Thymus (tissue), 11 donors: ENCODE measurements around the gene CNGB1. TPM values are rescaled to one million over a fixed set of nuclear protein-coding genes. Genes with fewer than 3 reads are reported as not detected.
"Not testable (repeated sequence)": the region's sequence is repeated elsewhere in the genome, so short reads cannot be mapped to it uniquely, and the experiment has no call there.

Source experiments
- DNase-seq, 9 donors: peaks; one replicate each; pipeline ENCODE4 v3.0.0-alpha.2; 2013; ENCODE audit warnings: low spot score in 9 of 9, low read depth in 6 of 9, missing footprints in 1 of 9
- H3K27ac ChIP-seq, 2 donors: one replicate each; pipeline ENCODE4 v1.5.1; 2013; ENCODE audit warnings: control low read depth in 1 of 2, low read depth in 1 of 2, low read length in 1 of 2, mild to moderate bottlenecking in 1 of 2, moderate library complexity in 1 of 2
- H3K27me3 ChIP-seq, 2 donors: one replicate each; pipeline ENCODE4 v1.5.1; 2013; ENCODE audit warnings: low read length in 1 of 2; ENCODE audit not compliant: control insufficient read depth in 2 of 2, insufficient read depth in 1 of 2
- H3K36me3 ChIP-seq, 2 donors: one replicate each; pipeline ENCODE4 v1.5.1; 2013; ENCODE audit warnings: low read length in 1 of 2, mild to moderate bottlenecking in 1 of 2, moderate library complexity in 1 of 2; ENCODE audit not compliant: control insufficient read depth in 2 of 2, insufficient read depth in 2 of 2
- H3K4me1 ChIP-seq, 2 donors: one replicate each; pipeline ENCODE4 v1.5.1; 2013; ENCODE audit warnings: low read length in 2 of 2; ENCODE audit not compliant: control insufficient read depth in 2 of 2, insufficient read depth in 2 of 2
- H3K4me3 ChIP-seq, 2 donors: one replicate each; pipeline ENCODE4 v1.5.1; 2013; ENCODE audit warnings: low read length in 2 of 2, control low read depth in 1 of 2, mild to moderate bottlenecking in 1 of 2
- H3K9me3 ChIP-seq, 2 donors: one replicate each; pipeline ENCODE4 v1.5.1; 2013; ENCODE audit warnings: low read length in 1 of 2, mild to moderate bottlenecking in 1 of 2; ENCODE audit not compliant: control insufficient read depth in 2 of 2, insufficient read depth in 1 of 2
- WGBS: extraction: QIAGEN DNeasy Blood & Tissue Kit; methylation state at CpG from one replicate; pipeline ENCODE4 v1.1.7; 2013; 5-methylcytosine and 5-hydroxymethylcytosine counted together
- polyA plus RNA-seq: library from polyadenylated mRNA; stranded (reverse); fragments of 200-250 nt; gene quantifications from one replicate; pipeline ENCODE4 v1.2.3, GENCODE V29; 2013
- total RNA-seq: library from RNA; stranded (reverse); fragments of 120-200 nt; gene quantifications from one replicate; pipeline ENCODE4 v1.2.4, GENCODE V29; 2013
- donor health status: healthy.

CNGB1 gene
- total and polyA plus RNA-seq, 2 donors = 0.19 to 0.43 TPM

GRCh38 chr16:57944970-57945739, 25.8 kb downstream of the CNGB1 start:
- Histone ChIP-seq H3K27ac (no peak overlapping the region), H3K4me3 (no peak overlapping the region), H3K36me3 (no peaks in the 10 kb centered on the region), H3K27me3 (no peaks in the 10 kb centered on the region), H3K4me1 (no peaks in the 10 kb centered on the region), H3K9me3 (no peaks in the 10 kb centered on the region)
- DNase-seq = no peak
- 91% methylated on average over 9 of the region's 9 CpGs for WGBS

GRCh38 chr16:57943381-57943780, 27.5 kb downstream of the CNGB1 start:
- DNase-seq, H3K36me3 ChIP-seq, H3K27me3 ChIP-seq, H3K4me1 ChIP-seq, H3K9me3 ChIP-seq, H3K4me3 ChIP-seq, H3K27ac ChIP-seq: not testable (repeated sequence)
- WGBS = 93% methylated on average over 8 of the region's 8 CpGs

- not testable (repeated sequence) for H3K9me3 ChIP-seq, H3K27me3 ChIP-seq
- WGBS = 93% methylated on average over 2 of the region's 2 CpGs
Observed at GRCh38 chr16:57941901-57942300, 29.0 kb downstream of the CNGB1 start.

GRCh38 chr16:57941016-57941664, 29.8 kb downstream of the CNGB1 start:
- no peaks in the 10 kb centered on the region for H3K36me3 ChIP-seq
- H3K4me3 ChIP-seq = no peak overlapping the region
- WGBS = 83% methylated on average over 11 of the region's 11 CpGs
- no peaks in the 10 kb centered on the region for H3K4me1 ChIP-seq
- H3K9me3 ChIP-seq = no peaks in the 10 kb centered on the region
- no peak overlapping the region for H3K27ac ChIP-seq
- no peak for DNase-seq
- H3K27me3 ChIP-seq = no peaks in the 10 kb centered on the region

More at GRCh38 chr16:57941901-57942300, 29.0 kb downstream of the CNGB1 start:
- H3K4me1 ChIP-seq, H3K27ac ChIP-seq, H3K4me3 ChIP-seq, DNase-seq, H3K36me3 ChIP-seq: not testable (repeated sequence)

GRCh38 chr16:57940382-57940966, 30.5 kb downstream of the CNGB1 start:
- H3K27ac ChIP-seq = no peak overlapping the region
- H3K36me3 ChIP-seq = no peaks in the 10 kb centered on the region
- no peak overlapping the region for H3K4me3 ChIP-seq
- no peaks in the 10 kb centered on the region for H3K4me1 ChIP-seq
- no peaks in the 10 kb centered on the region for H3K9me3 ChIP-seq
- WGBS = 91% methylated on average over 5 of the region's 5 CpGs
- no peak for DNase-seq
- H3K27me3 ChIP-seq = no peaks in the 10 kb centered on the region

- Histone ChIP-seq H3K36me3 (no peaks in the 10 kb centered on the region), H3K27me3 (no peaks in the 10 kb centered on the region), H3K27ac (no peak overlapping the region), H3K4me1 (no peaks in the 10 kb centered on the region), H3K4me3 (no peak overlapping the region), H3K9me3 (no peaks in the 10 kb centered on the region)
- no peak for DNase-seq
- 95% methylated on average over 10 of the region's 10 CpGs for WGBS
Observed at GRCh38 chr16:57939872-57940224, 31.1 kb downstream of the CNGB1 start.

GRCh38 chr16:57938936-57939871, 31.7 kb downstream of the CNGB1 start:
- H3K27ac ChIP-seq = no peak overlapping the region
- H3K36me3 ChIP-seq = no peaks in the 10 kb centered on the region
- no peaks in the 10 kb centered on the region for H3K27me3 ChIP-seq
- no peaks in the 10 kb centered on the region for H3K9me3 ChIP-seq
- no peak for DNase-seq
- no peak overlapping the region for H3K4me3 ChIP-seq
- no peaks in the 10 kb centered on the region for H3K4me1 ChIP-seq
- 85% methylated on average over 13 of the region's 13 CpGs for WGBS

- Histone ChIP-seq H3K4me3 (no peak overlapping the region), H3K4me1 (no peaks in the 10 kb centered on the region), H3K27me3 (no peaks in the 10 kb centered on the region), H3K36me3 (no peaks in the 10 kb centered on the region), H3K9me3 (no peaks in the 10 kb centered on the region), H3K27ac (no peak overlapping the region)
- DNase-seq = no peak
- WGBS = 96% methylated on average over 6 of the region's 6 CpGs
Observed at GRCh38 chr16:57938484-57938883, 32.4 kb downstream of the CNGB1 start.
